Measurements from ENCODE around the gene BANP.

The BANP gene

DNA sequence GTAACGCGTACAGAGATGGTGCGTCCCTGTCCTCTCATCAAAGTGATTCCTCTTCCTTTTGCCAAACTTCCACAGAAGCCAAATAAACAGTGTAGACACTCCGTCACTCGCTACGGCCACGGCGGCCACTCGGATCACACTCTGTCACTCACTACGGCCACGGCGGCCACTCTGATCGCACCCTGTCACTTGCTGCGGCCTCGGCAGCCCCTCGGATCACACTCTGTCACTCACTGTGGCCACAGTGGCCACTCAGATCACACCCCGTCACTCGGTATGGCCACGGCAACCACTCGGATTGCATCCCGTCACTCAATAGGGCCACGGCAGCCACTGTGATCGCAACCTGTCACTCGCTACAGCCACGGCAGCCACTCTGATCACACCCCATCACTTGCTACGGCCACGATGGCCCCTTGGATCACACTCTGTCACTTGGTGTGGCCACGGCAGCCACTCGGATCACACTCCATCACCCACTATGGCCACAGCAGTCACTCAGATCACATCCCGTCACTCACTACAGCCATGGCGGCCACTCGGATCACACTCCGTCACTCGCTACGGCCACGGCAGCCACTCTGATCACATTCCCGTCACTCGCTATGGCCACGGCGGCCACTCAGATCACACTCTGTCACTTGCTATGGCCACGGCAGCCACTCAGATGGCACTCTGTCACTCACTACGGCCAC, 170.8 kb downstream of the BANP start:
- TF ChIP-seq, protein P1, sequence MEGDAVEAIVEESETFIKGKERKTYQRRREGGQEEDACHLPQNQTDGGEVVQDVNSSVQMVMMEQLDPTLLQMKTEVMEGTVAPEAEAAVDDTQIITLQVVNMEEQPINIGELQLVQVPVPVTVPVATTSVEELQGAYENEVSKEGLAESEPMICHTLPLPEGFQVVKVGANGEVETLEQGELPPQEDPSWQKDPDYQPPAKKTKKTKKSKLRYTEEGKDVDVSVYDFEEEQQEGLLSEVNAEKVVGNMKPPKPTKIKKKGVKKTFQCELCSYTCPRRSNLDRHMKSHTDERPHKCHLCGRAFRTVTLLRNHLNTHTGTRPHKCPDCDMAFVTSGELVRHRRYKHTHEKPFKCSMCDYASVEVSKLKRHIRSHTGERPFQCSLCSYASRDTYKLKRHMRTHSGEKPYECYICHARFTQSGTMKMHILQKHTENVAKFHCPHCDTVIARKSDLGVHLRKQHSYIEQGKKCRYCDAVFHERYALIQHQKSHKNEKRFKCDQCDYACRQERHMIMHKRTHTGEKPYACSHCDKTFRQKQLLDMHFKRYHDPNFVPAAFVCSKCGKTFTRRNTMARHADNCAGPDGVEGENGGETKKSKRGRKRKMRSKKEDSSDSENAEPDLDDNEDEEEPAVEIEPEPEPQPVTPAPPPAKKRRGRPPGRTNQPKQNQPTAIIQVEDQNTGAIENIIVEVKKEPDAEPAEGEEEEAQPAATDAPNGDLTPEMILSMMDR (IDR thresholded peaks at IDR 0.05; ENCODE audit: low read depth, low read length), result no peak
- H3K4me3 ChIP-seq (ENCODE audit: low read depth, low read length), result no peak overlapping the region
- no peaks in the 10 kb centered on the region for H3K4me1 ChIP-seq
- no peak for DNase-seq
- H3K27me3 ChIP-seq, result no peaks in the 10 kb centered on the region
- H3K9me3 ChIP-seq, result no peaks in the 10 kb centered on the region
- H3K36me3 ChIP-seq, result no peaks in the 10 kb centered on the region
